ENCODE data around the gene SAV1. TPM values are rescaled to one million over a fixed set of nuclear protein-coding genes. Genes with fewer than 3 reads are reported as not detected.

Gene SAV1
- total and polyA plus RNA-seq, 2 of the 4 experiments (the other 2 are of a cell fraction): 17.0 to 18.8 TPM

- Histone ChIP-seq H3K9ac (ENCODE audit: low read depth, low read length) (0 out of 2 replicates have a peak overlapping the region, but pooled peaks have one; percentile 29), H2AK5ac (ENCODE audit: low read depth, low read length) (no peak overlapping the region)
Measured at GRCh38 chr14:50658203-50658602, 9.9 kb downstream of the SAV1 start.

More at GRCh38 chr14:50658203-50658602, 9.9 kb downstream of the SAV1 start:
- no peak overlapping the region for H2BK15ac ChIP-seq (ENCODE audit: low read depth, low read length)
- dilution Hi-C loops (cut with HindIII; ENCODE audit: low sequenced_read_pairs, unreplicated experiment) (no loop called here), intact Hi-C loops (cut with micrococcal nuclease) (loop anchor here (10.0 kb wide), 1 partner anchor 277 kb away; no protein-coding TSS in a partner anchor), in situ Hi-C loops (cut with MboI; ENCODE audit: low sequenced_read_pairs) (no loop called here)
- TF ChIP-seq SMC3 (IDR thresholded peaks at IDR 0.05; ENCODE audit: low read depth, low read length) (no peak), NFE2L2 (IDR thresholded peaks at IDR 0.05; ENCODE audit: low read depth, low read length) (no peak), RCOR1 (IDR thresholded peaks at IDR 0.05; ENCODE audit: insufficient replicate concordance, low read length) (no peak), MAZ (IDR thresholded peaks at IDR 0.05; ENCODE audit: borderline replicate concordance, low read depth, low read length) (no peak), MAFK (IDR thresholded peaks at IDR 0.05; ENCODE audit: low read depth, low read length) (no peak), CEBPB (IDR thresholded peaks at IDR 0.05; ENCODE audit: low read depth, low read length) (peak; percentile 40; the same call in 1 of the 2 replicates), FOS (IDR thresholded peaks at IDR 0.05; ENCODE audit: low read depth, low read length) (no peak)
- no peak overlapping the region for H3K4me3 ChIP-seq (ENCODE audit: insufficient read depth, low read depth, low read length)
- H3K18ac ChIP-seq (ENCODE audit: low read depth, low read length): no peak overlapping the region
- peak overlapping the region; percentile 83; the same call in 1 of the 2 replicates for H3K27ac ChIP-seq (ENCODE audit: insufficient read depth, low read length)
- H3K4ac ChIP-seq (ENCODE audit: low read depth, low read length): no peak overlapping the region
- ChIA-PET CTCF (interaction anchor here (1.0 kb wide), 1 partner anchor 39 kb away, joined by 3 read pairs; no protein-coding TSS in a partner anchor), POLR2A (ENCODE audit: unreplicated experiment) (no interaction called here)
- H2BK5ac ChIP-seq (ENCODE audit: low read depth, low read length, poor library complexity, severe bottlenecking): peak overlapping the region; percentile 44
- no peak overlapping the region for H4K91ac ChIP-seq (ENCODE audit: insufficient read depth, low read depth, low read length)
- H2AFZ ChIP-seq (replicated peaks; ENCODE audit: low read length, poor library complexity): no peak overlapping the region
- H4K8ac ChIP-seq (ENCODE audit: low read depth in 2 of 2, low read length in 2 of 2): peak overlapping the region in 1 of 2 experiments; percentile 5; a peak in 2 of 4 replicates
- H2AK9ac ChIP-seq (replicated peaks; ENCODE audit: low read depth, low read length, poor library complexity): no peak overlapping the region
- peaks cover 11% of the 10 kb centered on the region; the same call in 1 of the 2 replicates for H4K20me1 ChIP-seq (ENCODE audit: insufficient read depth, low read length)
- H3K56ac ChIP-seq (ENCODE audit: extremely low read depth, insufficient read depth, low read length): no peak overlapping the region
- peaks cover 27 to 72% of the 10 kb centered on the region in 2 experiments for H3K79me1 ChIP-seq (ENCODE audit: low read depth in 1 of 2, low read length in 2 of 2)
- H3K14ac ChIP-seq (replicated peaks; ENCODE audit: low read depth, low read length): no peak overlapping the region
- peak; percentile 72 for DNase-seq
- peak overlapping the region; percentile 50 for H3K4me2 ChIP-seq (ENCODE audit: low read depth, low read length)
- H3K23ac ChIP-seq (ENCODE audit: low read depth, low read length): peak overlapping the region; percentile 41; the same call in 1 of the 2 replicates
- peaks cover 9% of the 10 kb centered on the region for H3K36me3 ChIP-seq (ENCODE audit: control insufficient read depth, insufficient read depth, low read length)
- H3K9me1 ChIP-seq (ENCODE audit: insufficient read depth, low read length): no peaks in the 10 kb centered on the region
- no peak overlapping the region for H2BK20ac ChIP-seq (ENCODE audit: low read depth, low read length)
- 40% methylated on average over 2 of the region's 6 CpGs; no CpG with 5 or more reads in 1 of the 2 experiments for WGBS, 2 experiments (ENCODE audit: extremely low coverage in 2 of 2, insufficient read length in 1 of 2)
- no peaks in the 10 kb centered on the region for H3K27me3 ChIP-seq (ENCODE audit: control insufficient read depth, insufficient read depth, low read length)
- H3K9me3 ChIP-seq (ENCODE audit: control insufficient read depth, insufficient read depth, low read length): no peaks in the 10 kb centered on the region
- no peak overlapping the region for H4K5ac ChIP-seq (ENCODE audit: low read depth, low read length)
- peaks cover 3% of the 10 kb centered on the region; the same call in 1 of the 2 replicates for H3K4me1 ChIP-seq (ENCODE audit: control insufficient read depth, insufficient read depth, low read length)
- no TSS peak for BruUV-seq (replicated peaks)
- H2BK120ac ChIP-seq (ENCODE audit: low read depth, low read length): no peak overlapping the region
- ATAC-seq (ENCODE audit: low read depth): peak; percentile 71
